K562 (cell line): ENCODE data around the gene XKR7. TPM values are rescaled to one million over a fixed set of nuclear protein-coding genes. Genes with fewer than 3 reads are reported as not detected.

Experiments
- ATAC-seq: fragments of 200-7000 bp; cut with Tn5 transposase; 3 replicates; pipeline ENCODE4 v1.9.1; 2020; ENCODE audit warnings: moderate library complexity
- BruUV-seq: library from RNA; stranded (reverse); fragments of 400-500 nt; replicated peaks from 2 replicates; lab custom pipeline; 2021; lab: Mats Ljungman, UMichigan
- CTCF ChIA-PET: fragments of 300-600 bp; formaldehyde crosslinking; extraction: SDS; loops from one replicate; lab custom pipeline; 2021; ENCODE audit warnings: low intra/inter-chr PET ratio; lab: Yijun Ruan, JAX
- POLR2A ChIA-PET: fragments of 300-600, 350-650 bp; sonication (Branson Sonifier 250); formaldehyde crosslinking; extraction: SDS; loops from one replicate; lab custom pipeline; 2021; ENCODE audit warnings: antibody characterized with exemption, inconsistent platforms; lab: Yijun Ruan, JAX
- DNase-seq, 4 experiments: peaks; one replicate each; pipeline versions ENCODE4 v3.0.0 to v3.0.0-alpha.2; 2011 to 2018; ENCODE audit warnings: low spot score in 3 of 4, mixed read lengths in 3 of 4; ENCODE audit errors: extremely low read depth in 1 of 4
- FAIRE-seq: peaks from 2 replicates; lab custom pipeline; 2011; peaks lifted over from hg19 to GRCh38; lab: Jason Lieb, UNC
- H2AFZ ChIP-seq: 2 replicates; pipeline ENCODE4 v1.6.0; 2011; ENCODE audit warnings: low read depth, low read length, control low read depth, inconsistent platforms
- H3K27ac ChIP-seq: fragments of 200-600 bp; 3 replicates; pipeline ENCODE4 v1.8.0; 2011; ENCODE audit warnings: low read depth, mild to moderate bottlenecking, control low read depth, inconsistent platforms, low read length, moderate library complexity, mixed read lengths; ENCODE audit errors: extremely low read depth
- H3K27me3 ChIP-seq, 2 experiments: fragments of 300-600 bp in 1 of 2; 2 replicates in 1 of 2; 3 replicates in 1 of 2; pipeline versions ENCODE4 v1.6.0 to v1.8.0; 2011; ENCODE audit warnings: inconsistent platforms in 2 of 2, low read length in 2 of 2, mild to moderate bottlenecking in 1 of 2, mixed read lengths in 1 of 2, moderate library complexity in 1 of 2; ENCODE audit not compliant: control insufficient read depth in 2 of 2, insufficient read depth in 2 of 2
- H3K36me3 ChIP-seq: fragments of 300-600 bp; 3 replicates; pipeline ENCODE4 v1.8.0; 2011; ENCODE audit warnings: mild to moderate bottlenecking, low read length, inconsistent platforms; ENCODE audit not compliant: control insufficient read depth, insufficient read depth
- H3K4me1 ChIP-seq, 2 experiments: fragments of 200-600 bp in 1 of 2; replicated peaks in 1 of 2; 2 replicates in 1 of 2; 3 replicates in 1 of 2; pipeline versions ENCODE4 v1.5.1 to v1.8.0; 2011; ENCODE audit warnings: inconsistent platforms in 2 of 2, low read length in 2 of 2, mild to moderate bottlenecking in 1 of 2, mixed read lengths in 1 of 2, moderate library complexity in 1 of 2; ENCODE audit not compliant: control insufficient read depth in 2 of 2, insufficient read depth in 2 of 2
- H3K4me2 ChIP-seq: 2 replicates; pipeline ENCODE4 v1.6.1; 2011; ENCODE audit warnings: low read length, control low read depth, inconsistent platforms, mixed read lengths; ENCODE audit not compliant: insufficient read depth
- H3K4me3 ChIP-seq: fragments of 200-600 bp; sonication (generic), shearing (Covaris generic); 2 replicates; pipeline ENCODE4 v1.5.1; 2016; ENCODE audit warnings: control low read depth, inconsistent platforms
- H3K79me2 ChIP-seq: fragments of 200-600 bp; 3 replicates; pipeline ENCODE4 v1.8.0; 2011; ENCODE audit warnings: low read length, inconsistent platforms; ENCODE audit not compliant: control insufficient read depth, insufficient read depth
- H3K9ac ChIP-seq, 2 experiments: 2 replicates each; pipeline versions ENCODE4 v1.6.0 to v1.6.1; 2011; ENCODE audit warnings: low read depth in 2 of 2, low read length in 2 of 2, control low read depth in 1 of 2, inconsistent platforms in 1 of 2, mild to moderate bottlenecking in 1 of 2, mixed read lengths in 1 of 2; ENCODE audit not compliant: insufficient read depth in 1 of 2
- H3K9me1 ChIP-seq: one replicate; pipeline ENCODE4 v1.6.0; 2011; ENCODE audit warnings: inconsistent platforms, mild to moderate bottlenecking, low read length, moderate library complexity; ENCODE audit not compliant: control insufficient read depth, insufficient read depth
- H3K9me3 ChIP-seq: replicated peaks from 2 replicates; pipeline ENCODE4 v1.5.1; 2011; ENCODE audit warnings: low read depth, low read length, inconsistent platforms; ENCODE audit not compliant: control insufficient read depth, insufficient read depth
- H4K20me1 ChIP-seq: replicated peaks from 2 replicates; pipeline ENCODE4 v1.6.1; 2011; ENCODE audit warnings: low read length, inconsistent platforms, mixed read lengths; ENCODE audit not compliant: control insufficient read depth, insufficient read depth
- HDAC2 ChIP-seq: fragments of 450-650 bp; IDR thresholded peaks from 2 replicates; pipeline ENCODE4 v1.6.1; 2016; ENCODE audit warnings: mild to moderate bottlenecking
- HLTF ChIP-seq: fragments of 450-650 bp; IDR thresholded peaks from 2 replicates; pipeline ENCODE4 v1.6.1; 2016
- HNRNPLL ChIP-seq: fragments of 200-400 bp; formaldehyde crosslinking; IDR thresholded peaks from 2 replicates; pipeline ENCODE4 v1.6.1; 2017; ENCODE audit warnings: low read length, low read depth, mild to moderate bottlenecking; ENCODE audit not compliant: poor library complexity, severe bottlenecking
- NBN ChIP-seq: fragments of 450-650 bp; IDR thresholded peaks from 2 replicates; pipeline ENCODE4 v1.6.1; 2016; ENCODE audit warnings: low read depth, mild to moderate bottlenecking
- PCBP2 ChIP-seq: fragments of 200-400 bp; formaldehyde crosslinking; IDR thresholded peaks from 2 replicates; pipeline ENCODE4 v1.6.1; 2018; ENCODE audit warnings: low read length, low read depth, mild to moderate bottlenecking, moderate library complexity; ENCODE audit not compliant: poor library complexity, severe bottlenecking
- SAP30 ChIP-seq: fragments of 200-600 bp; sonication (generic); IDR thresholded peaks from 2 replicates; pipeline ENCODE4 v1.6.1; 2012; ENCODE audit warnings: borderline replicate concordance, low read depth, mild to moderate bottlenecking, moderate library complexity, low read length, control low read depth, inconsistent platforms; ENCODE audit not compliant: insufficient read depth, poor library complexity, severe bottlenecking
- SREBF2 ChIP-seq: sonication (generic); formaldehyde crosslinking; IDR thresholded peaks from 2 replicates; pipeline ENCODE4 v1.4.0; 2020; ENCODE audit warnings: mild to moderate bottlenecking, missing genetic modification reagents
- TBL1XR1 ChIP-seq, 2 experiments: IDR thresholded peaks; 2 replicates each; pipeline ENCODE4 v1.6.1; 2012; ENCODE audit warnings: improper control_type of control experiment in 2 of 2, low read length in 2 of 2, mild to moderate bottlenecking in 1 of 2
- TCF7L2 ChIP-seq: fragments of 150-350 bp; IDR thresholded peaks from 2 replicates; pipeline ENCODE4 v1.6.1; 2016; ENCODE audit warnings: low read depth, mild to moderate bottlenecking, low read length, moderate library complexity
- YY1 ChIP-seq, 3 experiments: IDR thresholded peaks; 2 replicates each; pipeline ENCODE4 v1.6.1; 2011; ENCODE audit warnings: low read length in 2 of 3, mild to moderate bottlenecking in 2 of 3, moderate library complexity in 2 of 3, borderline replicate concordance in 1 of 3, control low read depth in 1 of 3, low read depth in 1 of 3; ENCODE audit not compliant: insufficient read depth in 3 of 3, insufficient replicate concordance in 2 of 3, control insufficient read depth in 1 of 3, insufficient read length in 1 of 3; ENCODE audit errors: extremely low read depth in 1 of 3
- ZBTB2 ChIP-seq: fragments of 450-650 bp; IDR thresholded peaks from 2 replicates; pipeline ENCODE4 v1.6.1; 2016; ENCODE audit warnings: antibody characterized with exemption
- ZKSCAN1 ChIP-seq: fragments of 150-350 bp; IDR thresholded peaks from 2 replicates; pipeline ENCODE4 v1.6.1; 2016; ENCODE audit warnings: low read depth, low read length
- ZNF280B ChIP-seq: fragments of 250-450 bp; sonication (Bioruptor Pico); IDR thresholded peaks from 2 replicates; pipeline ENCODE4 v1.5.1; 2021; ENCODE audit warnings: mild to moderate bottlenecking
- ZNF699 ChIP-seq: fragments of 250-450 bp; sonication (Bioruptor Pico); IDR thresholded peaks from 2 replicates; pipeline ENCODE4 v1.8.0; 2021; ENCODE audit warnings: mild to moderate bottlenecking, moderate library complexity; ENCODE audit not compliant: insufficient replicate concordance
- ZZZ3 ChIP-seq: fragments of 450-650 bp; IDR thresholded peaks from 2 replicates; pipeline ENCODE4 v1.6.1; 2016; ENCODE audit warnings: antibody characterized with exemption, mild to moderate bottlenecking, moderate library complexity
- WGBS: fragments of 100-300 bp; shearing (Covaris generic); methylation state at CpG from one replicate; pipeline ENCODE4 v1.1.6; 2016; ENCODE audit warnings: low coverage, mixed read lengths; ENCODE audit not compliant: insufficient coverage; ENCODE audit errors: missing lambda C conversion rate; 5-methylcytosine and 5-hydroxymethylcytosine counted together
- in situ Hi-C: fragments of 300-500 bp; cut with MboI; formaldehyde crosslinking; loops from 4 replicates; pipeline ENCODE4 v1.15.0; 2018; ENCODE audit warnings: inconsistent platforms, mixed read lengths
- intact Hi-C: fragments of 100-400 bp; cut with micrococcal nuclease; formaldehyde crosslinking; loops from 2 replicates; pipeline ENCODE4 v1.14.2; 2022
- polyA plus RNA-seq, 8 experiments: library from polyadenylated mRNA; depleted of rRNA in 4 of 8; stranded (reverse) in 5 of 8; unstranded in 3 of 8; fragments of >200 nt; fragmentation: Nextera tagmentation in 2 of 8; fragmentation: Illumina TruSeq in 1 of 8; extraction: Ambion mirVana in 2 of 8; extraction: Trizol in 1 of 8; gene quantifications; 2 replicates each; pipeline versions ENCODE4 v1.2.1 to v1.2.3, GENCODE V29; 2011 to 2014; ENCODE audit warnings: inconsistent platforms in 1 of 8, missing spikeins in 1 of 8
- total RNA-seq, 7 experiments: library from RNA; depleted of rRNA in 6 of 7; stranded (reverse); fragments of >200 nt in 6 of 7; fragmentation: Illumina TruSeq in 2 of 7; extraction: Trizol in 2 of 7; gene quantifications; 2 replicates each; pipeline versions ENCODE4 v1.2.1 to v1.2.3, GENCODE V29; 2011 to 2021; ENCODE audit warnings: low replicate concordance in 1 of 7

XKR7 gene
- total and polyA plus RNA-seq, 9 of the 15 experiments (the other 6 are each of a cell fraction or from before 2014, with no cell fraction given), result 0.02 TPM; not detected in 8

- no peak for TF ChIP-seq ZNF280B
- no peak for TF ChIP-seq PCBP2
These were observed 30.1 kb upstream of the XKR7 start (continued) for GRCh38 chr20:31937820-31938219.

GRCh38 chr20:31939661-31940060 lies 28.3 kb upstream of the XKR7 start:
- no peak overlapping the region for H3K27ac ChIP-seq
- H3K4me3 ChIP-seq, result no peak overlapping the region
- FAIRE-seq, result no peak
- no peak overlapping the region for H3K4me2 ChIP-seq
- peaks cover 8% of the 10 kb centered on the region; the same call in 2 of the 3 replicates for H3K36me3 ChIP-seq
- no peaks in the 10 kb centered on the region for H3K9me1 ChIP-seq
- in situ Hi-C loops, result no loop called here
- WGBS, result 29% methylated on average over 2 of the region's 2 CpGs
- ATAC-seq, result no peak
- peaks cover 16% of the 10 kb centered on the region; the same call in 1 of the 2 replicates for H4K20me1 ChIP-seq
- POLR2A ChIA-PET, result no interaction called here
- TF ChIP-seq NBN, result no peak
- no peak for TF ChIP-seq ZZZ3
- no peak for TF ChIP-seq TCF7L2
- TF ChIP-seq HLTF, result no peak
- no peak for TF ChIP-seq YY1 (IDR thresholded peaks at IDR 0.05; ENCODE audit: borderline replicate concordance in 1 of 3, control insufficient read depth in 1 of 3, extremely low read depth in 1 of 3, insufficient read depth in 3 of 3, insufficient read length in 1 of 3, insufficient replicate concordance in 2 of 3, low read depth in 1 of 3, low read length in 2 of 3)
- TF ChIP-seq ZKSCAN1, result no peak
- no peak for TF ChIP-seq HNRNPLL
- TF ChIP-seq ZBTB2, result no peak
- no peak for TF ChIP-seq ZNF699 (CRISPR knock-in tag)
- TF ChIP-seq SREBF2 (CRISPR knock-in tag), result no peak
- TF ChIP-seq HDAC2, result no peak
- TF ChIP-seq SAP30, result no peak
- no peak for TF ChIP-seq TBL1XR1 (IDR thresholded peaks at IDR 0.05; ENCODE audit: low read length in 2 of 2)
- TF ChIP-seq, all 486 proteins: peak for 0
- intact Hi-C loops, result no loop called here
- H2AFZ ChIP-seq, result no peak overlapping the region
- no peak overlapping the region for H3K9ac ChIP-seq
- H3K4me1 ChIP-seq, result peaks cover 0 to under 1% of the 10 kb centered on the region in 2 experiments; a peak in 1 of 5 replicates
- no peak for DNase-seq
- CTCF ChIA-PET, result no interaction called here
- no TSS peak for BruUV-seq
- H3K9me3 ChIP-seq, result no peaks in the 10 kb centered on the region
- no peaks in the 10 kb centered on the region for H3K79me2 ChIP-seq
- peaks cover 0 to 10% of the 10 kb centered on the region in 2 experiments; a peak in 2 of 5 replicates for H3K27me3 ChIP-seq
